Measurements from ENCODE around the gene USP32. TPM values are rescaled to one million over a fixed set of nuclear protein-coding genes. Genes with fewer than 3 reads are reported as not detected.

Gene USP32
- total and polyA plus RNA-seq, 10 of the 15 experiments (the other 5 are each of a cell fraction or from before 2014, with no cell fraction given), result 7.8 to 37.3 (median 25.5) TPM

- no TSS peak for BruUV-seq (replicated peaks)
- ChIA-PET SMC1A (ENCODE audit: uncharacterized antibody, unreplicated experiment) (no interaction called here), RAD21 (ENCODE audit: unreplicated experiment) (no interaction called here), POLR2A (interaction anchor here (0.6 kb wide), 1 partner anchor 54 kb away, joined by 4 read pairs; no protein-coding TSS in a partner anchor), CTCF (no interaction called here)
- intact Hi-C loops (cut with micrococcal nuclease; ENCODE audit: unreplicated experiment) (no loop called here), in situ Hi-C loops (cut with MboI) (no loop called here)
- H3K27me3 ChIP-seq (replicated peaks in 1 of 2; ENCODE audit: control insufficient read depth in 2 of 2, insufficient read depth in 2 of 2, low read length in 1 of 2), result no peaks in the 10 kb centered on the region
- H3K9me3 ChIP-seq (replicated peaks; ENCODE audit: control insufficient read depth, insufficient read depth, low read length), result no peaks in the 10 kb centered on the region; the same call in 2 of the 3 replicates
- H3K79me2 ChIP-seq (ENCODE audit: control insufficient read depth, insufficient read depth, low read length), result peaks cover 7% of the 10 kb centered on the region
- DNase-seq (ENCODE audit: low read depth, low spot score) (no peak), ATAC-seq (no peak), FAIRE-seq (no peak)
- WGBS (ENCODE audit: insufficient coverage, insufficient replicate concordance, low lambda C conversion rate, missing lambda C conversion rate), result 97% methylated on average over 2 of the region's 2 CpGs
- H3K4me3 ChIP-seq, result no peak overlapping the region
- H3K4me1 ChIP-seq (ENCODE audit: control insufficient read depth, insufficient read depth, low read length), result no peaks in the 10 kb centered on the region
- no peaks in the 10 kb centered on the region; a peak in 1 of 4 replicates for H3K36me3 ChIP-seq (ENCODE audit: control insufficient read depth in 2 of 2, insufficient read depth in 2 of 2, low read length in 1 of 2)
- no peak overlapping the region for H3K4me2 ChIP-seq (ENCODE audit: control insufficient read depth, insufficient read depth)
- no peaks in the 10 kb centered on the region for H4K20me1 ChIP-seq (ENCODE audit: control insufficient read depth, insufficient read depth)
- H3K9ac ChIP-seq (ENCODE audit: control insufficient read depth, insufficient read depth, low read length), result no peak overlapping the region
- H2AFZ ChIP-seq (ENCODE audit: control insufficient read depth, low read depth, low read length), result no peak overlapping the region
- 0 out of 4 replicates have a peak, but pooled peaks of 1 of the 2 experiments have one; percentile 59 for TF ChIP-seq ETV6 (conservative IDR thresholded peaks at IDR 0.05 in 1 of 2, IDR thresholded peaks at IDR 0.05 in 1 of 2; ENCODE audit: borderline replicate concordance in 1 of 2, low read depth in 1 of 2)
- TF ChIP-seq STAT1 (conservative IDR thresholded peaks at IDR 0.05), result no peak
- H3K27ac ChIP-seq (ENCODE audit: control insufficient read depth, insufficient read depth), result no peak overlapping the region
These were observed 22.2 kb downstream of the USP32 start for GRCh38 chr17:60369727-60370126.

- no peaks in the 10 kb centered on the region; the same call in 2 of the 3 replicates for H3K9me3 ChIP-seq (replicated peaks; ENCODE audit: control insufficient read depth, insufficient read depth, low read length)
- H3K27me3 ChIP-seq (replicated peaks in 1 of 2; ENCODE audit: control insufficient read depth in 2 of 2, insufficient read depth in 2 of 2, low read length in 1 of 2), result no peaks in the 10 kb centered on the region
- H3K4me3 ChIP-seq, result no peak overlapping the region
- CTCF ChIA-PET, result no interaction called here
- TF ChIP-seq NFXL1 (IDR thresholded peaks at IDR 0.05; ENCODE audit: borderline replicate concordance) (peak; percentile 29; the same call in 1 of the 2 replicates), POLR2A (IDR thresholded peaks at IDR 0.05; ENCODE audit: low read depth, low read length) (no peak)
- no peaks in the 10 kb centered on the region for H3K36me3 ChIP-seq (ENCODE audit: control insufficient read depth in 2 of 2, insufficient read depth in 2 of 2, low read length in 1 of 2)
- intact Hi-C loops (cut with micrococcal nuclease; ENCODE audit: unreplicated experiment), result no loop called here
- POLR2A ChIA-PET, result no interaction called here
- in situ Hi-C loops (cut with MboI), result no loop called here
- no peak overlapping the region for H2AFZ ChIP-seq (ENCODE audit: control insufficient read depth, low read depth, low read length)
- DNase-seq (ENCODE audit: low read depth, low spot score), result no peak
- peaks cover 5% of the 10 kb centered on the region for H3K79me2 ChIP-seq (ENCODE audit: control insufficient read depth, insufficient read depth, low read length)
- no peaks in the 10 kb centered on the region for H3K4me1 ChIP-seq (ENCODE audit: control insufficient read depth, insufficient read depth, low read length)
- SMC1A ChIA-PET (ENCODE audit: uncharacterized antibody, unreplicated experiment), result no interaction called here
- no peak for ATAC-seq
- H3K4me2 ChIP-seq (ENCODE audit: control insufficient read depth, insufficient read depth), result no peak overlapping the region
- no peak overlapping the region for H3K27ac ChIP-seq (ENCODE audit: control insufficient read depth, insufficient read depth)
- no peak for FAIRE-seq
- no peak overlapping the region for H3K9ac ChIP-seq (ENCODE audit: control insufficient read depth, insufficient read depth, low read length)
- BruUV-seq (replicated peaks), result no TSS peak
- WGBS (ENCODE audit: insufficient coverage, insufficient replicate concordance, low lambda C conversion rate, missing lambda C conversion rate), result 97% methylated on average over 3 of the region's 3 CpGs
- RAD21 ChIA-PET (ENCODE audit: unreplicated experiment), result interaction anchor here (0.5 to 0.6 kb wide), 2 partner anchors 50 to 532 kb away, joined by 3 to 4 read pairs; no protein-coding TSS in a partner anchor
- no peaks in the 10 kb centered on the region for H4K20me1 ChIP-seq (ENCODE audit: control insufficient read depth, insufficient read depth)
These were observed 28.1 kb downstream of the USP32 start for GRCh38 chr17:60363700-60364405.

All from GM12878 (cell line).